Neutrophil (primary cell): ENCODE measurements around the gene SHTN1.

ENCODE experiments used
- H3K27ac ChIP-seq: fragments of 200-600 bp; sonication (generic); 2 replicates; pipeline ENCODE4 v1.5.1; 2016; ENCODE audit warnings: mild to moderate bottlenecking, moderate library complexity
- H3K27me3 ChIP-seq: fragments of 200-600 bp; sonication (generic); 2 replicates; pipeline ENCODE4 v1.6.0; 2016; ENCODE audit warnings: mild to moderate bottlenecking
- H3K36me3 ChIP-seq: fragments of 200-600 bp; sonication (generic); 2 replicates; pipeline ENCODE4 v1.5.1; 2017
- H3K4me1 ChIP-seq, 2 experiments: fragments of 200-600 bp in 1 of 2; sonication (generic) in 1 of 2; 1 replicate in 1 of 2; 2 replicates in 1 of 2; pipeline versions ENCODE4 v1.5.1 to v1.6.1; 2013 to 2016; ENCODE audit warnings: low read depth in 1 of 2, low read length in 1 of 2, mild to moderate bottlenecking in 1 of 2, moderate library complexity in 1 of 2; ENCODE audit not compliant: control insufficient read depth in 1 of 2, insufficient read depth in 1 of 2
- H3K4me3 ChIP-seq, 2 experiments: fragments of 200-600 bp in 1 of 2; sonication (generic) in 1 of 2; 1 replicate in 1 of 2; 2 replicates in 1 of 2; pipeline ENCODE4 v1.5.1; 2013 to 2016; ENCODE audit warnings: low read depth in 1 of 2, low read length in 1 of 2, mild to moderate bottlenecking in 1 of 2, moderate library complexity in 1 of 2
- H3K9me3 ChIP-seq: fragments of 200-600 bp; sonication (generic); 2 replicates; pipeline ENCODE4 v1.5.1; 2016
- TF ChIP-seq, protein P1 (sequence below): fragments of 200-600 bp; sonication (generic); IDR thresholded peaks from 2 replicates; pipeline ENCODE4 v1.5.1; 2016; ENCODE audit warnings: antibody characterized with exemption

The SHTN1 gene

DNA sequence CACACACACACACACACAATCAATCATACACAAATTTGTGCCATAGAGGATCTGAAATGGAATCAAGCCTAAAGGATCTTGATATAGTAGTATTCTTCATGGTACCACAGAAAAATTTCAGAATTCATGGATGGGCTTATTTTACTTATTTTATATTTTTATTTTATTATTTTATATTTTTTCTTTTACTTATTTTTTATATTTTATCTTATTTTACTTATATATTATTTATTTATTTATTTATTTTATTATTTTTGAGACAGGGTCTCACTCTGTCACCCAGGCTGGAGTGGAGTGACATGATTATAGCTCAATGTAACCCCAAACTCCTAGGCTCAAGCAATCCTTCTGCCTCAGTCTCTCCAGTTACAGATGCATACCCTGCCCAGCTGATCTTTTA lies 16.7 kb downstream of the SHTN1 start:
- no peaks in the 10 kb centered on the region for H3K9me3 ChIP-seq

DNA sequence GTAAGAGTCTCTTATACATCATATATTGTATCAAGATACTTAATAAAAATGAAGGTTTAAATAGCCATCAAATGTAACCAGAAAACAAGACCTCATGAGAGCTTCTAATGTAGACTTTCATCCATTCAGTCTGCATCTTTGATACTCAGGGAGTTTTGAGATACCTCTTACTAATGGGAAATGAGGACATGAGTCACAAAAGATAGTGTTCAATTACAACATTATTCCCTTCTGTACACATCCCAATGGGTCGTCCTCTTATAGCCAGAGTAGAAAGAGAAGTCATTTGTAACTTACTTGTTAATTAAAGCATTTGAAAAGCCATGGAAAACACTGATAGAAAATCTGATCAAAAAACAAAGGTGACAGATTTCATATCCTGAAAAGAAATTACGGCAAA lies 19.4 kb downstream of the SHTN1 start:
- Histone ChIP-seq H3K4me3 (no peak overlapping the region), H3K27ac (no peak overlapping the region), H3K9me3 (no peaks in the 10 kb centered on the region), H3K36me3 (no peaks in the 10 kb centered on the region), H3K27me3 (no peaks in the 10 kb centered on the region), H3K4me1 (no peaks in the 10 kb centered on the region)
- TF ChIP-seq, protein P1, sequence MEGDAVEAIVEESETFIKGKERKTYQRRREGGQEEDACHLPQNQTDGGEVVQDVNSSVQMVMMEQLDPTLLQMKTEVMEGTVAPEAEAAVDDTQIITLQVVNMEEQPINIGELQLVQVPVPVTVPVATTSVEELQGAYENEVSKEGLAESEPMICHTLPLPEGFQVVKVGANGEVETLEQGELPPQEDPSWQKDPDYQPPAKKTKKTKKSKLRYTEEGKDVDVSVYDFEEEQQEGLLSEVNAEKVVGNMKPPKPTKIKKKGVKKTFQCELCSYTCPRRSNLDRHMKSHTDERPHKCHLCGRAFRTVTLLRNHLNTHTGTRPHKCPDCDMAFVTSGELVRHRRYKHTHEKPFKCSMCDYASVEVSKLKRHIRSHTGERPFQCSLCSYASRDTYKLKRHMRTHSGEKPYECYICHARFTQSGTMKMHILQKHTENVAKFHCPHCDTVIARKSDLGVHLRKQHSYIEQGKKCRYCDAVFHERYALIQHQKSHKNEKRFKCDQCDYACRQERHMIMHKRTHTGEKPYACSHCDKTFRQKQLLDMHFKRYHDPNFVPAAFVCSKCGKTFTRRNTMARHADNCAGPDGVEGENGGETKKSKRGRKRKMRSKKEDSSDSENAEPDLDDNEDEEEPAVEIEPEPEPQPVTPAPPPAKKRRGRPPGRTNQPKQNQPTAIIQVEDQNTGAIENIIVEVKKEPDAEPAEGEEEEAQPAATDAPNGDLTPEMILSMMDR: no peak

More for the DNA sequence above, 16.7 kb downstream of the SHTN1 start:
- no peaks in the 10 kb centered on the region for H3K4me1 ChIP-seq
- no peak overlapping the region for H3K27ac ChIP-seq
- H3K36me3 ChIP-seq: no peaks in the 10 kb centered on the region
- no peak overlapping the region for H3K4me3 ChIP-seq
- TF ChIP-seq, protein P1: no peak
- no peaks in the 10 kb centered on the region for H3K27me3 ChIP-seq

DNA sequence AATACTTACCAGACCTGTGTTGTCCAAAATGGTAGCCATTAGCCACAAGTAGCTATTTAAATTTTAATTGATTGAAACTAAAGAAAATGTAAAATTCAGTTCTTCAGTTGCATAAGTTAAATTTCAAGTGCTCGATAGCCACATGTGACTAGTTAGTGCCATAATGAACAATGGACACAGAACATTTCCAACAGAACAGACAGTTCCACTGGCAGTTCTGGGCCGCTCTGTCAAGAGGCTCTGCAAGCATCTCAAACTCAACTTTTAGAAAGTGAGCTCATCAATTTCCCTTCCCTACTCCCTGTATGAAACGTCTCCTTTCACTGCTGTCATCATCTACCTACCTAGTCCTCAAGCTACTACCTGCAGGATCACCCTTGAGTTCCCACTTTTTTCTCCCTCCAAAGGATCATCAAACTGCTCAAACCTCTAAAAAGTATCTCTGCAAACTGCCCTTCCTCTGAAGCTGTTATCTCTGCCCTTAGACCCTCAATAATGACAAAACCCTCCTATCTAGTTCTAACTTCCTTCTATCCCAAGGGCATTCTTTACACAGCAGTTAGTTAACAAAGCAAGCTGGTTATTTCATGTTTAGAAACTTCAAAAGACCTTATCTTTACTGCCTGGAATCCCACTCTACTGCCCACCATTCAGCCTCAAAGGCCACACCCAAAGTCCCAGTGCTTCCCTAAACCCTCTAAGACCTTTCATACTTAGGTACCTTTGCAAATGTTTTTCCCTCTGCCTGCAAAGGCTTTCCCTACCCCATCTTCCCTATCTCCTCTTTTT lies 20.6 kb downstream of the SHTN1 start:
- H3K36me3 ChIP-seq: no peaks in the 10 kb centered on the region
- H3K4me3 ChIP-seq: no peak overlapping the region
- H3K4me1 ChIP-seq: no peaks in the 10 kb centered on the region
- no peaks in the 10 kb centered on the region for H3K9me3 ChIP-seq
- no peak overlapping the region for H3K27ac ChIP-seq
- TF ChIP-seq, protein P1: no peak
- no peaks in the 10 kb centered on the region for H3K27me3 ChIP-seq

DNA sequence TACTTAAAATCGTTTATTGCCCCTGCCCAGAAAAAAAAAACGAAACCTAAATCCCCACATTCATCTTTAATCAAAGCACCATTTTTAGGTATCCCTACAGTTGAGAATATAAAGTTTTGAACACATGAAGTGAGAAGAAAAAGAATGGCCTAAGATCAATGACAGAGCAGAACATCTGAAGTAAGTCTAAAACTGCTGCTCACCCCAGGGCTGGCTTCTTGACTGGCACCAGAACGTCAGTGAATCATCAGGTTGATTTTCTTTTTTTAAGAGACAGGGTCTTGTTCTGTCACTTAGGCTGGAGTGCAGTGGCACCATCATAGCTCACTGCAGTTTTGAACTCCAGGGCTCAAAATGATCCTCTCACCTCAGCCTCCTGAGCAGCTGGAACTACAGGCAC lies 24.9 kb downstream of the SHTN1 start:
- Histone ChIP-seq H3K27me3 (no peaks in the 10 kb centered on the region), H3K36me3 (no peaks in the 10 kb centered on the region), H3K27ac (no peak overlapping the region), H3K9me3 (no peaks in the 10 kb centered on the region), H3K4me3 (no peak overlapping the region), H3K4me1 (no peaks in the 10 kb centered on the region)
- TF ChIP-seq, protein P1: no peak

DNA sequence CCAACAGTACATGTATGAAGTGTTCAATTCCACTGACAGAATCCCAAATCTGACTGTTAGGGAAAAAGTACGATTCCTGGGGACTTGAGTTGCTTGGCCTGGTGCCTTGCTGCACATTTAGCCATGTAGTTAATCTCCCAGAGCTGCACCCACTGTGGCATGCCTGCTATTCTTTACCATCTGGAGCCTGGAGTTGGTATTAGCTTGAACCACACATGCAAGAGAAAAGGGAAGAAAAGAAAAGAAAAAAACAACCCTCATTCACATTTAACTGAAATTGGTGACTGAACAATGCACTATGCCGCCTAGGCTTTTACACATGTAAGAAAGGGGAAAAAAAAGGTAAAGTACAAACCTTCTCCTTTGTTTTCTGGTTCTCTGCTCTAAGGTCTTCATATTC lies 26.1 kb downstream of the SHTN1 start:
- H3K4me1 ChIP-seq: no peaks in the 10 kb centered on the region
- TF ChIP-seq, protein P1: no peak
- no peak overlapping the region for H3K4me3 ChIP-seq
- no peaks in the 10 kb centered on the region for H3K27me3 ChIP-seq
- no peaks in the 10 kb centered on the region for H3K36me3 ChIP-seq
- H3K9me3 ChIP-seq: no peaks in the 10 kb centered on the region
- H3K27ac ChIP-seq: no peak overlapping the region
